Muscle of back (tissue), 11 donors: ENCODE results near the gene PLA2G1B. TPM values are rescaled to one million over a fixed set of nuclear protein-coding genes. Genes with fewer than 3 reads are reported as not detected.
"Not testable (repeated sequence)": the region's sequence is repeated elsewhere in the genome, so short reads cannot be mapped to it uniquely, and the experiment has no call there.

ENCODE experiments used
- DNase-seq, 3 donors: peaks; one replicate each; pipeline versions ENCODE4 v3.0.0 to v3.0.0-alpha.2; 2013
- polyA plus RNA-seq, 10 donors: library from polyadenylated mRNA; unstranded; fragments of 120-200 nt; gene quantifications; one replicate each; pipeline ENCODE4 v1.2.1, GENCODE V29; 2013; ENCODE audit not compliant: insufficient read length in 10 of 10

The PLA2G1B gene
- polyA plus RNA-seq, 10 donors: not detected

- DNase-seq: no peak
Observed at GRCh38 chr12:120359128-120359527, 31.5 kb upstream of the PLA2G1B start.

DNA sequence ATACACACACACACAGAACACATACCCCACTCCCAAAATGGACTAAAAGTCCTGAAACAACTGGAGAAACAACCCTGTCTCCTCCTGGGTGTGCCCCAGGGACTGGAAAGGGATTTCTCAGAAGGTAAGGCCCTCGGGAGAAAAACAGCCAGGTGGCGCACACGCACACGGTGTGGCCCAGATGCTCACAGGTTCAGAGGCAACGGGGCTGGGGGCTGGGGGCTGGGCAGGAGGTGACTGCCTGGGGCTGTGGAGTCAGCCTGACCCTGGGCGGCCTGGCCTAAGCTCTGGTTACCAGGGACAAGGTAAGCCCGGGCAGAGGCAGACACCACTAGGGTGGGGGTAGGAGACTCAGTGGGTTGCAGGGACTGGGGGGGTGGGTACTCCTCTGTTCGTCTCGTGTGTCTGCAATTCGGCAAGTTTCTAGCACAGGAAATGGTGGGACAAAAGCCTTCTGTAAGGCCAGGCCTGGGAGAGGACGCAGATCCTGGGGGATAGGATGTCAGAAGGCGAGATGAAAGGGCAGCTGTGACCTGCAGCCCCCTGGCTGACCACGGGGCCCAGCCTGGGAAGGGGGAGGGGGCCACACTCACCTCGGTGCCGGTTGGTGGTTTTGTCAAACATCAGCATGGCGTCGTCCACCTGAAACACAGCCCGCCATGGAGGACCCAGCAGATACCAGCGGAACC lies 31.0 kb upstream of the PLA2G1B start:
- no peak for DNase-seq

DNA sequence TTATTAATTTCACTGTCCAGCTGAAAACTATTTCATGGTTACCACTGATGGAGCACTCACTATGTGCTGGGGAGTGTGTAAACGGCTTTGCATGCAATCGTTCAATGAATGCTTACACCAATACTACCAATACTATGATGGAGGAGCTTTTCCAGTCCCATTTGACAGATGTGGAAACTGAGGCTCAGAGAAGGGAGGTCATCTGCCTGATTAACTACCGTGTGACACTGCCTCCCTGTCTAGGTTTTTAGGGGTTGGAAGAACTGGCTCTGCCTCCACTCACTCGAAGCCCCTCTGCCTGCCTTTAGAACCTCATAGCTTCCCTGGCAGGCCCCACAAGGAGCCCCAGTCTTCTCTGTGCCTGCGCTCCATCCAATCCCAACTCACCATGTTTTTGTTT lies 29.5 kb upstream of the PLA2G1B start:
- no peak for DNase-seq

DNA sequence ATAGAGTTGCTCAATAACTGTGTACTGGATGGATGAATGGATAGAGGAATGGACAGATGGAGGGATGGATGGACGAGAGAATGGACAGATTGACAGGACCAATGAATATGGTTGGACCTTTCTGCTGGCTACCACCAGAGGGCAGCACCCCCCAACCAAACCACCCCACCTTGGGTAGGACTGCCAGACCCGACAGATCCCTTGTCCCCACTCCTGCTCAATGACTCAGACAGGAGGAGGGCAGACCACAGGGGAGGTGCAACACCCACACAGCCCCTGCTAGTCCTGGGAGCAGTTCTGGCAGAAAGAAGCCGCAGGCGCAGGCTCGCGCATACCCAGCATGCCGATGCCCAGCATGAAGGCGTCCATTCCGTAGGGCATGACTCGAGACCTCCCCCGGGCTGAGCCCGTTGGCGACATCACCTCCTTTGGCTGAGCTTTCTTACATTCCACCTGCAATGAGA lies 29.0 kb upstream of the PLA2G1B start:
- peak; percentile 68 to 81 (median 73) for DNase-seq

DNA sequence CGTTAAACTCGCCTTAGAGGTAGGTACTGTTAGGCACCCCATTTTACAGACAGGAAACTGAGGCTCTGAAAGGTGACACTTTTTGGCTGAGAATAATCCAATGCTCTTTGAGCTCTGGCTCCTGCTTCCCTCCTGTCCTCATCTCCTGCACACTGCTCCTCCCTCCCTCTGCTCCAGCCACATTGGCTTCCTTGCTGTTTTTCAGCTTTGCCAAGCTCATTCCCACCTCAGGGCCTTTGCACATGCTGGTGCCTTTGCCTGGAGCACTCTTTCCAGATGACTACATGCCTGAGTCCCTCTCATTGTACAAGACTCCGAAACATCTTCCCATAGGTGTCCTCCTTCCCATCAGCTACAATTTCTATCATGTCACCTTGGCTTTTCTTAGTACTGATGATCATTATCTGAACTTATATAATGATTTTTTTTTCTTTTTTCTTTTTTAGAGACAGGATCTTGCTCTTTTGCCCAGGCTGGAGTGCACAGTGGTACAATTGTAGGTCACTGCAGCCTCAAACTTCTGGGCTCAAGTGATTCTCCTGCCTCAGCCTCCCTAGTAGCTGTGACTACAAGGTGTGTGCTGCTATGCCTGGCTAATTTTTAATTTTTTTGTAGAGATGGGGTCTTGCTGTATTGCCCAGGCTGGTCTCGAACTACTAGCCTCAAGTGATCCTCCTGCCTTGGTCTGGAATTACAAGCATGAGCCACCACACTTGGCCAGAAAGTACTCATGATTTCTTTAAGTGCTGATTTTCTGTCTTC lies 26.2 kb upstream of the PLA2G1B start:
- DNase-seq: no peak

DNA sequence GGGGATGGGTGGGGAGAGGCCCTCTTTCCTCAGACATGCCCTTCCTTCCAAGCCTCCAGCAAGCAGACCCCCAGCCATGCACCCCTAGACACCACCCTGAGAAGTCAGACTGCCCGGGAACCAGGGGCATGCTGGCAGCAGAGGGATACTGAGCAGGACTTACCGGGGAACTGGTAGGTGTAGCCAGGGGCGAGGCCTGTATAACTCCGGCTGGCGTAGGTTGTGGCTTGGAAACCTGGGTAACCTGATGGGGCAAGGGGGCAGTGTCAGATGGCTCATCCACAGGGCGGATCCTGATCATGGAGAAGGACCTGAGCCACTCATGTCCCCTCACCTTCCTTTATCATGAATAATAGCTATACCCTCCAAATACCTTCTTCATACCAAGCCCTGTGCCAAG lies 25.6 kb upstream of the PLA2G1B start:
- no peak for DNase-seq

DNA sequence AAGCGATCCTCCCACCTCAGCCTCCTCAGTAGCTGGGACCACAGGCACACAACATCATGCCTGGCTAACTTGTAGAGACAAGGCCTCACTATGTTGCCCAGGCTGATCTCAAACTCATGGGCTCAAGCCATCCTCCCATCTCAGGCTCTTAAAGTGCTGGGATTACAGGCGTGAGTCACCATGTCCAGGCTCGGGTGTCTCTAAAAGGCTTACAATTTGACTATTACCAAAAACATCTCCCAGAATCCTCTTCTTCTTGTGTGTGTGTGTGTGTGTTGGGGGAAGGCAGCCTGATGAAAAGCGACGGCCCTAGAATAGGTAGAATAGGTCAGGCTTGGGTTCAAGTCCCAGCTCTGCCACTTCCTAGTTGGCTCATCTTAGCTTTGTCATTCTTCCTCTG lies 24.5 kb upstream of the PLA2G1B start:
- no peak for DNase-seq

- no peak for DNase-seq
Observed at GRCh38 chr12:120350576-120351350, 23.2 kb upstream of the PLA2G1B start.

DNA sequence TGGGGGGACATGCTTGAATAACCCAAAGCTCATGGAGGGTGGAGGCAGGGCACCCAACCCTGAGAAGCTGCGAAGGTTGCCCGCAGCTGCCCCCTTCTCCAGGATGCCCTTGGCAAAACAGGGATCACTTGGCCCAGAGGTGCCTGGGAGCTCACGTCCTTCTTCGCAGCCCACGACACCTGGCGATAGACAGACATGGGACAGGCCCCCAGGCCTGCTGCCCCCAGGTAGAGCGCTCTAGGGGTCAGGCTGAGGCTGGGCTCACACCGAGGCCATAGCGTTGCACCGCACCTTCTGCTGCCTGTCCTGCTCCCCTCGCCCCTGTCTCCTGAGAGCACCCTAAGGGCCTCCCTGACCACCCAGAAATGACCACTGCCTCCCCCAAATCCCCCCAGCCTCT lies 20.2 kb upstream of the PLA2G1B start:
- DNase-seq: no peak

DNA sequence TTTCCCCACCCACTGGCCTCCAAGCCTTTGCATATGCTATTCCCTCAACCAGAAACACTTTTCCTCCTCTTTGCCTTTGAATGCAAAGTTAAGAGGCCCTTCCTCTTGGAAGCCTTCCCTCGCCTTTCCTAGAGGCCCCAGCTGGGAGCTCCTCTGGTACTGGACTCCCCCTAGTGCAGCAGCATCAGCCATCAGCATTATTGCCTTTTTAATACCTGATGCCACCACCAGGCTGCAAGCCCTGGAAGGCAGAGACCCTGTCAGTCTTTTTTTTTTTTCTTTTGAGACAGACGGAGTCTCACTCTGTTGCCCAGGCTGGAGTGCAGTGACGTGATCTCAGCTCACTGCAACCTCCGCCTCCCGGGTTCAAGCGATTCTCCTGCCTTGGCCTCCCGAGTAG lies 19.1 kb upstream of the PLA2G1B start:
- DNase-seq: no peak

- no peak for DNase-seq
Observed at GRCh38 chr12:120346031-120346430, 18.5 kb upstream of the PLA2G1B start.

DNA sequence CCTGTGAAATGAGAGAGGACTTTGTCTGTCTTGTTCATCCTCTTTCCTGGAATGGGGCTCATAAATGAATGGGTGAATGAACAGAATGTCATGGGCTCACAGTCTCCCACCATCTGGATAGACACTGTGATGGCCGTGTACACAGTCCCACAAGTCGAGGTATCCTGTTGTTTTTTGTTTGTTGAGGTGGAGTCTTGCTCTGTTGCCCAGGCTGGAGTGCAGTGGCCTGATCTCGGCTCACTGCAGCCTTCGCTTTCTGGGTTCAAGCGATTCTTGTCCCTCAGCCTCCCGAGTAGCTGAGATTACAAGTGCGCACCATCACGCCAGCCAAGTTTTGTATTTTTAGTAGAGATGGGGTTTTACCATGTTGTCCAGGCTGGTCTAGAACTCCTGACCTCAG lies 16.1 kb upstream of the PLA2G1B start:
- DNase-seq: no peak

GRCh38 chr12:120343039-120343537 lies 15.5 kb upstream of the PLA2G1B start:
- DNase-seq: no peak

DNA sequence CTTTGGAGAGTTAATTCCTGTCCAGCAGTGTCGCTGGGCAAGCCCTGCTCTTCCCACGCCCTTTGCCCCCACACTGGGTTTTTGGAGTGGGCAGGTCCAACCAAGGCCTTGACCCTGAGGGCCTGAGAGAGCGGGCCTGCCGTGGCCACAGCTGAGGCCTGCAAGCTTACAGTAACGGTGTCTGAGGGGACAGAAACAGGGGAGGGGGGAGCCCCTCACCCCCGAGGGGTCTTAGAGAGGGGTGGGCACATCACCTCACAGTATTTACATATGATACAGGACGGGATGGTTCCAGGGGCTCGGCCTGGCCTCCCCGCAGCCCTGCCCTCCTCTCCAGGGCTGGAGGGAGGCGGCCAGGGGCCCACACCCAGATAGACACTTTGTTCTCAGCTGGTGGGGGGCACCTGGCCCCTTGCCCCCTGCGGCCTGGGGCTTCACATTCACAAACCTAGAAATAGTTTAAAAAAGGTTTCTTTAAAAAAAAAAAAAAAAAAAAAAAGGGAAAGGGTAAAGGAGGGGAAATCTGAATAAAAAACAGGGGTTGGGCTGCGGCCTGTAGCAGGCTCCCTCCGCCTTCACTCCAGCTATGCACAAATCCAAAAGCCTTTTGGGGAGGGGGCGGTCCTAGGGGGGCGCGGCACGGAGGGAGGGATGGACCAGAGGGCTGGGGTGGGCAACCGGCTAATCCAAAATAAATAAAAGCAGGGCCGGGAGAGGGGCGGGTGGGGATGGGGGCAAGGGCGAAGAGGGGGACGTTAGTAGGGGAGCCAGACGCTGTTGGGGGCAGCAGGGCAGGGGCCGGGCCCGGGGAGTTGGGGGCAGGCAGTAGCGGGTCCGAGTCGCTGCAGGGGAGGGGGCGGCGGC lies 14.8 kb upstream of the PLA2G1B start:
- DNase-seq: no peak

DNA sequence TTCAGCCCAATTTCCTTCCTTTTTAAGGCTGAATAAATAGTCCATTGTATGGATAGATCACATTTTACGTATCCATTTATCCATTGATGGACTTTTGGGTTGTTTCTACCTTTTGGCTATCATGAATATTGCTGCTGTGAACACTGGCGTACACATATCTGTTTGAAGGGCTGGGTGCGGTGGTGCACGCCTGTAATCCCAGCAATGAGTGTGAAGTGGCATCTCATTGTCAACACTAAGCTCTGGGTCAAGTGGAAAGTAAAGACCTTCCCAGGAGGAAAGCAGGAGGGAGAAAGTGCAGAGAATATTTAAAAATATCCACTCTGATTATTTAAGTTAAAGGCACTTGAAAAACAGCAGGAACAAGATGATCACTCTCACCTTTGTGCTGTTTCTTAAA lies 11.7 kb upstream of the PLA2G1B start:
- no peak for DNase-seq

- no peak for DNase-seq
Observed at GRCh38 chr12:120337730-120338129, 10.2 kb upstream of the PLA2G1B start.

GRCh38 chr12:120336392-120336791 lies 8.8 kb upstream of the PLA2G1B start:
- not testable (repeated sequence) for DNase-seq

GRCh38 chr12:120335447-120335846 lies 7.9 kb upstream of the PLA2G1B start:
- peak in 1 of 3 donors; percentile 27 for DNase-seq

- DNase-seq: no peak
Observed at GRCh38 chr12:120332523-120332922, 4.9 kb upstream of the PLA2G1B start.

DNA sequence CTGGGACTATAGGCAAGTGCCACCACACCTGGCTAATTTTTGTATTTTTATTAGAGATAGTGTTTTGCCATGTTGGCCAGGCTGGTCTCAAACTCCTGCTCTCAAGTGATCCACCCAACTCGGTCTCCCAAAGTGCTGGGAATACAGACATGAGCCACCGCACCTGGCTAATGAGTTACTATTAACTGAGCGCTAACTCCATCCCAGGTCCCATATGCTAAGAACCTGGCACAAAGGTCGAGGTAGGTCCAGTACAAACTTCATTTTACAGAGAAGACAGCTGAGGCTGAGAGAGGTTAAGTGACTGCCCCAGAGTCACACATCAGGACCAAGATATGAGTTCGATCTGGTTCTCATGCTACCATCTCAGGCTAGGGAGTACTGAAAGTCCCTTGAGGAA lies 4.5 kb upstream of the PLA2G1B start:
- DNase-seq: no peak

DNA sequence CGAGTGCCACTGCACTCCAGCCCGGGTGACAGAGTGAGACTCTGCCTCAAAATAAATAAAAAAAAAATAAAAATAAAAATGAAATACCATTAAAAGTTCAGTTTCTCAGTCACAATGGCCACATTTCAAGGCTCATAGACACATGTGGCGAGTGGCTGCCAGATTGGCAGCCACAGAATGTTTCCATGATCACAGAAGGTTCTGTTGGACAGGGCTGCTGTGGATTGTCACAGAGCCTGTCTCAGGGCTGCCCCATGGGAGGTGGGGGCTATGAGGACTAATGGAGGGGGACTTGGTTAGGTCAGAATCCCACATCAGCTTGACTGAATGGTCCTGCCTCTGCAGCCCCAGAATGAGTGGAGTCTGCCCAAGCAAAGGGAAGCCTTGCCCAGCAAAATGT lies 3.8 kb upstream of the PLA2G1B start:
- DNase-seq: no peak
